NCI-H1105 (cell line): ENCODE data around the gene PPP1R13B.

ENCODE experiments used
- DNase-seq: peaks from one replicate; lab custom pipeline; 2025; lab: John Stamatoyannopoulos, UW

PPP1R13B gene

GRCh38 chr14:103685276-103686211 is 161.8 kb downstream of the PPP1R13B start:
- no peak for DNase-seq

GRCh38 chr14:103684871-103685270 is 162.5 kb downstream of the PPP1R13B start:
- no peak for DNase-seq

- no peak for DNase-seq
Observed at GRCh38 chr14:103684471-103684870, 162.9 kb downstream of the PPP1R13B start.
